GM12878 (cell line): ENCODE measurements around the gene CREBBP. TPM values are rescaled to one million over a fixed set of nuclear protein-coding genes. Genes with fewer than 3 reads are reported as not detected.

ENCODE experiments used
- ATAC-seq: fragments of 200-7000 bp; cut with Tn5 transposase; 3 replicates; pipeline ENCODE4 v1.9.1; 2020; ENCODE audit warnings: mild to moderate bottlenecking, moderate library complexity
- BruUV-seq: library from RNA; stranded (reverse); fragments of 400-500 nt; replicated peaks from 2 replicates; lab custom pipeline; 2021; lab: Mats Ljungman, UMichigan
- CTCF ChIA-PET: fragments of 300-600 bp; sonication (Branson Sonifier 250); formaldehyde crosslinking; extraction: SDS; loops from one replicate; lab custom pipeline; 2021; ENCODE audit warnings: inconsistent platforms; lab: Yijun Ruan, JAX
- POLR2A ChIA-PET: fragments of 350-600 bp; formaldehyde crosslinking; extraction: SDS; loops from one replicate; lab custom pipeline; 2021; ENCODE audit warnings: inconsistent platforms; lab: Charles Lee
- RAD21 ChIA-PET: fragments of 300-600 bp; sonication (Branson Sonifier 250); formaldehyde crosslinking; loops from one replicate; lab custom pipeline; 2023; ENCODE audit warnings: antibody characterized with exemption; ENCODE audit not compliant: unreplicated experiment; lab: Charles Lee
- SMC1A ChIA-PET: fragments of 300-600 bp; sonication (Branson Sonifier 250); formaldehyde crosslinking; loops from one replicate; lab custom pipeline; 2023; ENCODE audit not compliant: unreplicated experiment, uncharacterized antibody; lab: Charles Lee
- DNase-seq: peaks from one replicate; pipeline ENCODE4 v3.0.0-alpha.2; 2011; ENCODE audit warnings: low read depth, low spot score
- FAIRE-seq: peaks from 3 replicates; lab custom pipeline; 2011; peaks lifted over from hg19 to GRCh38; lab: Jason Lieb, UNC
- H2AFZ ChIP-seq: 2 replicates; pipeline ENCODE4 v1.6.0; 2011; ENCODE audit warnings: low read depth, low read length, control low read depth; ENCODE audit not compliant: control insufficient read depth
- H3K27ac ChIP-seq: 2 replicates; pipeline ENCODE4 v1.5.1; 2011; ENCODE audit warnings: control low read depth; ENCODE audit not compliant: control insufficient read depth, insufficient read depth
- H3K27me3 ChIP-seq, 2 experiments: replicated peaks in 1 of 2; 2 replicates each; pipeline versions ENCODE4 v1.6.0 to v1.6.1; 2011; ENCODE audit warnings: low read length in 1 of 2; ENCODE audit not compliant: control insufficient read depth in 2 of 2, insufficient read depth in 2 of 2
- H3K36me3 ChIP-seq, 2 experiments: 2 replicates each; pipeline ENCODE4 v1.5.1; 2011; ENCODE audit warnings: low read length in 1 of 2; ENCODE audit not compliant: control insufficient read depth in 2 of 2, insufficient read depth in 2 of 2
- H3K4me1 ChIP-seq: 2 replicates; pipeline ENCODE4 v1.6.1; 2011; ENCODE audit warnings: mild to moderate bottlenecking, low read length, moderate library complexity, mixed read lengths; ENCODE audit not compliant: control insufficient read depth, insufficient read depth
- H3K4me2 ChIP-seq: 2 replicates; pipeline ENCODE4 v1.6.0; 2011; ENCODE audit warnings: control low read depth; ENCODE audit not compliant: control insufficient read depth, insufficient read depth
- H3K4me3 ChIP-seq: fragments of 200-600 bp; sonication (generic); 2 replicates; pipeline ENCODE4 v1.5.1; 2016
- H3K79me2 ChIP-seq: 2 replicates; pipeline ENCODE4 v1.6.0; 2011; ENCODE audit warnings: low read length; ENCODE audit not compliant: control insufficient read depth, insufficient read depth
- H3K9ac ChIP-seq: 2 replicates; pipeline ENCODE4 v1.8.0; 2011; ENCODE audit warnings: low read length, control low read depth, mixed read lengths; ENCODE audit not compliant: control insufficient read depth, insufficient read depth
- H3K9me3 ChIP-seq: replicated peaks from 3 replicates; pipeline ENCODE4 v1.5.1; 2011; ENCODE audit warnings: mild to moderate bottlenecking, low read length; ENCODE audit not compliant: control insufficient read depth, insufficient read depth
- H4K20me1 ChIP-seq: 2 replicates; pipeline ENCODE4 v1.6.0; 2011; ENCODE audit not compliant: control insufficient read depth, insufficient read depth
- BRCA1 ChIP-seq: IDR thresholded peaks from 2 replicates; pipeline ENCODE4 v1.6.1; 2011; ENCODE audit warnings: low read depth, low read length, improper control_type of control experiment
- CREM ChIP-seq: IDR thresholded peaks from 2 replicates; pipeline ENCODE4 v1.6.1; 2014; ENCODE audit warnings: antibody characterized with exemption, low read depth
- NR2C1 ChIP-seq: fragments of 450-650 bp; IDR thresholded peaks from 2 replicates; pipeline ENCODE4 v1.6.1; 2017; ENCODE audit warnings: antibody characterized with exemption, mild to moderate bottlenecking, moderate library complexity
- PML ChIP-seq: IDR thresholded peaks from 2 replicates; pipeline ENCODE4 v1.6.1; 2012; ENCODE audit warnings: low read length, inconsistent platforms
- TBL1XR1 ChIP-seq: IDR thresholded peaks from 2 replicates; pipeline ENCODE4 v1.6.1; 2012; ENCODE audit warnings: low read depth, low read length, improper control_type of control experiment
- WRNIP1 ChIP-seq: IDR thresholded peaks from 2 replicates; pipeline ENCODE4 v1.6.1; 2011; ENCODE audit warnings: low read depth, low read length, improper control_type of control experiment, borderline replicate concordance
- WGBS: methylation state at CpG from one replicate; pipeline ENCODE4 v1.1.6; 2016; ENCODE audit warnings: low lambda C conversion rate; ENCODE audit not compliant: insufficient replicate concordance, insufficient coverage; ENCODE audit errors: missing lambda C conversion rate; 5-methylcytosine and 5-hydroxymethylcytosine counted together
- in situ Hi-C: fragments of 300-500 bp; cut with MboI; formaldehyde crosslinking; loops from 9 replicates; pipeline ENCODE4 v1.14.3; 2018; ENCODE audit warnings: mixed read lengths
- intact Hi-C: fragments of 100-400 bp; cut with micrococcal nuclease; formaldehyde crosslinking; loops from one replicate; pipeline ENCODE4 v1.14.2; 2022; ENCODE audit not compliant: unreplicated experiment
- polyA plus RNA-seq, 11 experiments: library from polyadenylated mRNA; depleted of rRNA in 4 of 11; unstranded in 6 of 11; stranded (reverse) in 5 of 11; fragments of >200 nt; fragmentation: Nextera tagmentation in 4 of 11; fragmentation: Illumina TruSeq in 1 of 11; extraction: Ambion mirVana in 4 of 11; extraction: Trizol in 1 of 11; gene quantifications; 1 replicate in 1 of 11; 2 replicates in 10 of 11; pipeline versions ENCODE4 v1.2.1 to v1.2.3, GENCODE V29; 2011 to 2016; ENCODE audit warnings: inconsistent platforms in 2 of 11, missing spikeins in 2 of 11, low read depth in 1 of 11
- total RNA-seq, 4 experiments: library from RNA; depleted of rRNA in 3 of 4; stranded (reverse); fragments of >200 nt in 3 of 4; fragmentation: Illumina TruSeq in 1 of 4; extraction: Trizol in 1 of 4; gene quantifications; 2 replicates each; pipeline versions ENCODE4 v1.2.1 to v1.2.3, GENCODE V29; 2013 to 2021
- TF ChIP-seq, protein P1 (sequence below): fragments of 450-650 bp; IDR thresholded peaks from 2 replicates; pipeline ENCODE4 v1.6.1; 2017; ENCODE audit warnings: antibody characterized with exemption, mild to moderate bottlenecking, moderate library complexity
- TF ChIP-seq, protein P2 (sequence below): fragments of 450-650 bp; IDR thresholded peaks from 2 replicates; pipeline ENCODE4 v1.6.1; 2016; ENCODE audit warnings: mild to moderate bottlenecking
- TF ChIP-seq, protein P3 (sequence below): IDR thresholded peaks from 2 replicates; pipeline ENCODE4 v1.6.1; 2012; ENCODE audit warnings: improper control_type of control experiment, low read depth, low read length; ENCODE audit not compliant: insufficient replicate concordance

Gene CREBBP
- total and polyA plus RNA-seq, 10 of the 15 experiments (the other 5 are each of a cell fraction or from before 2014, with no cell fraction given) = 3.4 to 32.7 (median 7.9) TPM

DNA sequence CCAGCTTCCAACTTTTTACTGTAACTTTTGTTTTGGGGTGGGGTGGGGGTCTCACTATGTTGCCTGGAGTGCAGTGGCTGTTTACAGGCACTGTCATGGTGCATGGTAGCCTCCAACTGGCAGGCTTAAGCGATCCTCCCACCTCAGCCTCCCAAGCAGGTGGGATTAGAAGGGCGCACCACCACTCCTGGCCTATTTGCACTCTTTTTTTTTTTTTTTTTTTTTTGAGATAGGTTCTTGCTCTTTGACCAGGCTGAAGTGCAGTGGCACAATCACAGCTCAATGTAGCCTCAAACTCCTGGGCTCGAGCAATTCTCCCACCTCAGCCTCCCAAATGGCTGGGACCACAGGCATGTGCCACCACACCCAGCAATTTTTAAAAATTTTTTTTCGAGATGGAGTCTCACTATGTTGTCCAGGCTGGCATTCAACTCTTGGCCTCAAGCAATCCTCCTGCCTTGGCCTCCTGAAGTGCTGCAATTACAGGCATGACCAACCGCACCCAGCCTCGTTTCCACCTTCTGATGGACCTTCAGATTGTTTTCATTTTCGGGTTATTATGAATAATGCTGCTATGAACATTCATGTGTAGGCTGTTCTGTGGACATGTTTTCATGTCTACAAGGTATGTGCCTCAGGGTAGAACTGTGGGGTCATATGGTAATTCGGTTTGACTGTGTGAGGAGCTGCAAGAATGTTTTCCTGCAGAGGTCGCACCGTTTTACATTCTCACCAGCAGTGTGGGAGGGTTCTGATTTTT lies 174.1 kb downstream of the CREBBP start:
- Histone ChIP-seq H3K9ac (no peak overlapping the region), H3K4me3 (no peak overlapping the region), H3K9me3 (no peaks in the 10 kb centered on the region), H3K4me1 (no peaks in the 10 kb centered on the region), H2AFZ (no peak overlapping the region), H3K4me2 (no peak overlapping the region), H3K36me3 (peaks cover 0 to 4% of the 10 kb centered on the region in 2 experiments; a peak in 1 of 4 replicates)
- intact Hi-C loops (no loop called here), in situ Hi-C loops (no loop called here)
- 97% methylated on average over 10 of the region's 10 CpGs for WGBS
- no peak for ATAC-seq
- ChIA-PET POLR2A (no interaction called here), CTCF (interaction anchor here (0.6 kb wide), 1 partner anchor 1287 kb away, joined by 3 read pairs; no protein-coding TSS in a partner anchor)
- DNase-seq = no peak
- FAIRE-seq = no peak
- no peak for TF ChIP-seq PML
- TF ChIP-seq, protein P1, sequence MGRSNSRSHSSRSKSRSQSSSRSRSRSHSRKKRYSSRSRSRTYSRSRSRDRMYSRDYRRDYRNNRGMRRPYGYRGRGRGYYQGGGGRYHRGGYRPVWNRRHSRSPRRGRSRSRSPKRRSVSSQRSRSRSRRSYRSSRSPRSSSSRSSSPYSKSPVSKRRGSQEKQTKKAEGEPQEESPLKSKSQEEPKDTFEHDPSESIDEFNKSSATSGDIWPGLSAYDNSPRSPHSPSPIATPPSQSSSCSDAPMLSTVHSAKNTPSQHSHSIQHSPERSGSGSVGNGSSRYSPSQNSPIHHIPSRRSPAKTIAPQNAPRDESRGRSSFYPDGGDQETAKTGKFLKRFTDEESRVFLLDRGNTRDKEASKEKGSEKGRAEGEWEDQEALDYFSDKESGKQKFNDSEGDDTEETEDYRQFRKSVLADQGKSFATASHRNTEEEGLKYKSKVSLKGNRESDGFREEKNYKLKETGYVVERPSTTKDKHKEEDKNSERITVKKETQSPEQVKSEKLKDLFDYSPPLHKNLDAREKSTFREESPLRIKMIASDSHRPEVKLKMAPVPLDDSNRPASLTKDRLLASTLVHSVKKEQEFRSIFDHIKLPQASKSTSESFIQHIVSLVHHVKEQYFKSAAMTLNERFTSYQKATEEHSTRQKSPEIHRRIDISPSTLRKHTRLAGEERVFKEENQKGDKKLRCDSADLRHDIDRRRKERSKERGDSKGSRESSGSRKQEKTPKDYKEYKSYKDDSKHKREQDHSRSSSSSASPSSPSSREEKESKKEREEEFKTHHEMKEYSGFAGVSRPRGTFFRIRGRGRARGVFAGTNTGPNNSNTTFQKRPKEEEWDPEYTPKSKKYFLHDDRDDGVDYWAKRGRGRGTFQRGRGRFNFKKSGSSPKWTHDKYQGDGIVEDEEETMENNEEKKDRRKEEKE = no peak
- no peak for TF ChIP-seq WRNIP1
- TF ChIP-seq, protein P2, sequence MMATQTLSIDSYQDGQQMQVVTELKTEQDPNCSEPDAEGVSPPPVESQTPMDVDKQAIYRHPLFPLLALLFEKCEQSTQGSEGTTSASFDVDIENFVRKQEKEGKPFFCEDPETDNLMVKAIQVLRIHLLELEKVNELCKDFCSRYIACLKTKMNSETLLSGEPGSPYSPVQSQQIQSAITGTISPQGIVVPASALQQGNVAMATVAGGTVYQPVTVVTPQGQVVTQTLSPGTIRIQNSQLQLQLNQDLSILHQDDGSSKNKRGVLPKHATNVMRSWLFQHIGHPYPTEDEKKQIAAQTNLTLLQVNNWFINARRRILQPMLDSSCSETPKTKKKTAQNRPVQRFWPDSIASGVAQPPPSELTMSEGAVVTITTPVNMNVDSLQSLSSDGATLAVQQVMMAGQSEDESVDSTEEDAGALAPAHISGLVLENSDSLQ = no peak
- no peak for TF ChIP-seq BRCA1
- TF ChIP-seq NR2C1 = no peak
- TF ChIP-seq, protein P3, sequence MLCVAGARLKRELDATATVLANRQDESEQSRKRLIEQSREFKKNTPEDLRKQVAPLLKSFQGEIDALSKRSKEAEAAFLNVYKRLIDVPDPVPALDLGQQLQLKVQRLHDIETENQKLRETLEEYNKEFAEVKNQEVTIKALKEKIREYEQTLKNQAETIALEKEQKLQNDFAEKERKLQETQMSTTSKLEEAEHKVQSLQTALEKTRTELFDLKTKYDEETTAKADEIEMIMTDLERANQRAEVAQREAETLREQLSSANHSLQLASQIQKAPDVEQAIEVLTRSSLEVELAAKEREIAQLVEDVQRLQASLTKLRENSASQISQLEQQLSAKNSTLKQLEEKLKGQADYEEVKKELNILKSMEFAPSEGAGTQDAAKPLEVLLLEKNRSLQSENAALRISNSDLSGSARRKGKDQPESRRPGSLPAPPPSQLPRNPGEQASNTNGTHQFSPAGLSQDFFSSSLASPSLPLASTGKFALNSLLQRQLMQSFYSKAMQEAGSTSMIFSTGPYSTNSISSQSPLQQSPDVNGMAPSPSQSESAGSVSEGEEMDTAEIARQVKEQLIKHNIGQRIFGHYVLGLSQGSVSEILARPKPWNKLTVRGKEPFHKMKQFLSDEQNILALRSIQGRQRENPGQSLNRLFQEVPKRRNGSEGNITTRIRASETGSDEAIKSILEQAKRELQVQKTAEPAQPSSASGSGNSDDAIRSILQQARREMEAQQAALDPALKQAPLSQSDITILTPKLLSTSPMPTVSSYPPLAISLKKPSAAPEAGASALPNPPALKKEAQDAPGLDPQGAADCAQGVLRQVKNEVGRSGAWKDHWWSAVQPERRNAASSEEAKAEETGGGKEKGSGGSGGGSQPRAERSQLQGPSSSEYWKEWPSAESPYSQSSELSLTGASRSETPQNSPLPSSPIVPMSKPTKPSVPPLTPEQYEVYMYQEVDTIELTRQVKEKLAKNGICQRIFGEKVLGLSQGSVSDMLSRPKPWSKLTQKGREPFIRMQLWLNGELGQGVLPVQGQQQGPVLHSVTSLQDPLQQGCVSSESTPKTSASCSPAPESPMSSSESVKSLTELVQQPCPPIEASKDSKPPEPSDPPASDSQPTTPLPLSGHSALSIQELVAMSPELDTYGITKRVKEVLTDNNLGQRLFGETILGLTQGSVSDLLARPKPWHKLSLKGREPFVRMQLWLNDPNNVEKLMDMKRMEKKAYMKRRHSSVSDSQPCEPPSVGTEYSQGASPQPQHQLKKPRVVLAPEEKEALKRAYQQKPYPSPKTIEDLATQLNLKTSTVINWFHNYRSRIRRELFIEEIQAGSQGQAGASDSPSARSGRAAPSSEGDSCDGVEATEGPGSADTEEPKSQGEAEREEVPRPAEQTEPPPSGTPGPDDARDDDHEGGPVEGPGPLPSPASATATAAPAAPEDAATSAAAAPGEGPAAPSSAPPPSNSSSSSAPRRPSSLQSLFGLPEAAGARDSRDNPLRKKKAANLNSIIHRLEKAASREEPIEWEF = no peak
- TF ChIP-seq TBL1XR1 = no peak
- TF ChIP-seq CREM = no peak
- TF ChIP-seq, all 136 proteins: peak for 0
- SMC1A ChIA-PET = no interaction called here
- Histone ChIP-seq H3K79me2 (peaks cover 8% of the 10 kb centered on the region), H3K27me3 (no peaks in the 10 kb centered on the region), H4K20me1 (no peaks in the 10 kb centered on the region; the same call in 1 of the 2 replicates), H3K27ac (no peak overlapping the region)
- RAD21 ChIA-PET = no interaction called here
- no TSS peak for BruUV-seq
